Measurements from ENCODE around the gene ANXA10.

The ANXA10 gene

DNA sequence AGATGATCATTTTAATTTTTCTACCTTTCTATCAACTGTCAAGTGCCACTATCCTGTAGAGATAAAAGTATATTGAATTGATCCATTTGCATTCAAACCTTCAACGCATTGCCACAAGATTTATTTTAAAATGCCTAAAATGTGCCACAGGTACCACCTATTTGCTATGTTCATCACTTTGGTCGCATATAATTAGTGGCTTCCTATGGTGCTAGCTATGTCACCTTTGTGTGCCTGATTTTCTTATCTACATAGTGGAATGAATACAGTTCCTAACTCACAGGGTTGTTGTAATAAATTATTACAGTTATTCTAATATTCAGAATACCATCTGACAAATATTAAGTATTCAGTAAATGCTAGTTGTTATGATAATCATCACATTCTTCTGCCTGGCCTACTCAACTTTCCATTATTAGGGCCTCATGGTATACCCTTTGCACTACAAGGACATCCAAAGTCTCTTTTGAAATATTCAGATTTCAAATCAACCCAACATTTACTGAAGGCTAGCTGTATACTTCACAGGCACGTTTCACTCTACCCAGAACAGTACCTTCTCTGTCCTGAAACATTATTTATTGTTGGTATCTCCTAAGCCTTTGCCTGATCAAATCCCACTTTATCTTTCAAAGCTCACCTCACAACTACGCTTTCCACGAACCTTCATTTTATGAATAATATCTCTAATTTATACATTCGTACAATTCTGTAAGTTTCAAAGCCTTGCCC, 62.4 kb downstream of the ANXA10 start:
- TF ChIP-seq, protein P1, sequence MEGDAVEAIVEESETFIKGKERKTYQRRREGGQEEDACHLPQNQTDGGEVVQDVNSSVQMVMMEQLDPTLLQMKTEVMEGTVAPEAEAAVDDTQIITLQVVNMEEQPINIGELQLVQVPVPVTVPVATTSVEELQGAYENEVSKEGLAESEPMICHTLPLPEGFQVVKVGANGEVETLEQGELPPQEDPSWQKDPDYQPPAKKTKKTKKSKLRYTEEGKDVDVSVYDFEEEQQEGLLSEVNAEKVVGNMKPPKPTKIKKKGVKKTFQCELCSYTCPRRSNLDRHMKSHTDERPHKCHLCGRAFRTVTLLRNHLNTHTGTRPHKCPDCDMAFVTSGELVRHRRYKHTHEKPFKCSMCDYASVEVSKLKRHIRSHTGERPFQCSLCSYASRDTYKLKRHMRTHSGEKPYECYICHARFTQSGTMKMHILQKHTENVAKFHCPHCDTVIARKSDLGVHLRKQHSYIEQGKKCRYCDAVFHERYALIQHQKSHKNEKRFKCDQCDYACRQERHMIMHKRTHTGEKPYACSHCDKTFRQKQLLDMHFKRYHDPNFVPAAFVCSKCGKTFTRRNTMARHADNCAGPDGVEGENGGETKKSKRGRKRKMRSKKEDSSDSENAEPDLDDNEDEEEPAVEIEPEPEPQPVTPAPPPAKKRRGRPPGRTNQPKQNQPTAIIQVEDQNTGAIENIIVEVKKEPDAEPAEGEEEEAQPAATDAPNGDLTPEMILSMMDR (IDR thresholded peaks at IDR 0.05; ENCODE audit: low read depth, low read length): no peak
- DNase-seq (ENCODE audit: extremely low read depth, low read depth): no peak

DNA sequence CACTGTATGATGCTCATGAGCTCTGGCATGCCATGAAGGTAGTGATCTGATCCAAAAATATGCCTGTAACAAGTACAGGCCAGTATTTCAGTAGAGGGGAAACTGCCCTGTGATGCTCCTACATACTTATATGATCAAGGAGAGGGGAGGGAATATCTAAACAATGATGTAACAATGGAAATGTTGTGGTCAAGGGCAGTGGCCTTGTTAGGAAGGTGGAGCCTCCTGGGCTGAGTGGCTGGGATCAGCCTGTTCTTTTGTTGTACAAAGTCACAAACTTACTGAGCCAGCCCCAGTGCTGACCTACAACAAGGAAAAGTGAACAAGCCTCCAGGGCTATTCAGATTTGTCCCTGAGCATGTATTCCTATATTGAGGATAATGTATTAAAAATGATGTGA, 70.3 kb downstream of the ANXA10 start:
- no peak for DNase-seq (ENCODE audit: extremely low read depth, low read depth)
- TF ChIP-seq, protein P1 (IDR thresholded peaks at IDR 0.05; ENCODE audit: low read depth, low read length): no peak

DNA sequence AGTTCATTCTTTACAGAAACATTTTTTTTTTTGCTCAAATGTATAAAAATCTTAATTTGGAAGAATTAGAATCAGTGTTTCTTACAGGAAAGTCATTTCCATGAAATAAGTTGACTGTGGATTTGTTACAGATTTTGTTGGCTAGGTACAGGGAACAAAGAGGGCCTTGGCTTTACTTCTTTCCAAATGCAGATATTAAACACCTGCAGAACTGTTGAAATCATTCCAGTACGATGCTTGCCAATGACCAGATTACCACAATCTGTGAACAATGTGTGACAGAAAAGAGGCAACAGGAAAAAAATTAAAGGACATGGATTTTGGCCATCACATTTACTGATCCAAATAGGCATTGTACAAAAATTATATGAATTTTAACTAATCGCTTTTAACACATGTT, 70.8 kb downstream of the ANXA10 start:
- TF ChIP-seq, protein P1 (IDR thresholded peaks at IDR 0.05; ENCODE audit: low read depth, low read length): no peak
- no peak for DNase-seq (ENCODE audit: extremely low read depth, low read depth)

DNA sequence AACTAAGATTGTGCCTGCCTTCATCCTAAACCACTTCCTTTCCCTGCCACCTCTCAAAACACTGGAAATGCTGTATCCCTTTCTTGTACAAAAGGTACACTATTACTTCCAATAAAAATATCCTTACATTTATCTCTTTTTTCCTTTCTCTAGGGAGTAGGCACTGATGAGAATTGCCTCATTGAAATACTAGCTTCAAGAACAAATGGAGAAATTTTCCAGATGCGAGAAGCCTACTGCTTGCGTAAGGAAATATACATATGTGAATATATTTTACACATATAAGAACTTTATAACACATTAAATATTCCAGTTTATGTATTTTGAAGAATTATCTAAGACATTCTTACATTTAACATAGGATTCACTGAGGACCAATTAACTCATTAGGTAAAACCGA, 71.7 kb downstream of the ANXA10 start:
- TF ChIP-seq, protein P1 (IDR thresholded peaks at IDR 0.05; ENCODE audit: low read depth, low read length): no peak
- no peak for DNase-seq (ENCODE audit: extremely low read depth, low read depth)

DNA sequence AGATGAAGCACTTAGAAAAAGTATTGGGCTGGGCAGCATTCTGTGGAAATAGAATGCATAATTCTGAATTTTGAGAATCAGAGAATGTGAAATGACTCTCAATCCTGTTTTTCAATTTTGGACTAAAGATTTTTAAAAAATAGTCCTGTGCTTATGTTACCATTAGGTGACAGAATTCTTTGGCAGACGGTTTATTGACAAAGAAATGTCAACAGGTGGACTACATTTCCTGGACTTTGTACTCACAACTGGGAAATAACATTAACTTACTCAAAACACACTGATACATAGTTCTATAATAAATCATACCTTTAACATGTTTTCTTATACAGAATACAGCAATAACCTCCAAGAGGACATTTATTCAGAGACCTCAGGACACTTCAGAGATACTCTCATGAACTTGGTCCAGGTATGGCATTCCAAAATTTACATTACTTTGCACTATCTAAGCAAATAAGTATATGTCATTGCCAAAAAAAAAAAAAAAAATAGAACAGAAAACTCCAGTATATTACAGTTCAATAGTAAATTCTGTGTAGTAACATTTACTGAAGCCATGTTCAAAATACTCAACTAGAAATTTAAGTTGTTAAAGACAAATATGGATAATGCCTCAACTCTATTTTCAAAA, 72.7 kb downstream of the ANXA10 start:
- DNase-seq (ENCODE audit: extremely low read depth, low read depth): no peak
- TF ChIP-seq, protein P1 (IDR thresholded peaks at IDR 0.05; ENCODE audit: low read depth, low read length): no peak

DNA sequence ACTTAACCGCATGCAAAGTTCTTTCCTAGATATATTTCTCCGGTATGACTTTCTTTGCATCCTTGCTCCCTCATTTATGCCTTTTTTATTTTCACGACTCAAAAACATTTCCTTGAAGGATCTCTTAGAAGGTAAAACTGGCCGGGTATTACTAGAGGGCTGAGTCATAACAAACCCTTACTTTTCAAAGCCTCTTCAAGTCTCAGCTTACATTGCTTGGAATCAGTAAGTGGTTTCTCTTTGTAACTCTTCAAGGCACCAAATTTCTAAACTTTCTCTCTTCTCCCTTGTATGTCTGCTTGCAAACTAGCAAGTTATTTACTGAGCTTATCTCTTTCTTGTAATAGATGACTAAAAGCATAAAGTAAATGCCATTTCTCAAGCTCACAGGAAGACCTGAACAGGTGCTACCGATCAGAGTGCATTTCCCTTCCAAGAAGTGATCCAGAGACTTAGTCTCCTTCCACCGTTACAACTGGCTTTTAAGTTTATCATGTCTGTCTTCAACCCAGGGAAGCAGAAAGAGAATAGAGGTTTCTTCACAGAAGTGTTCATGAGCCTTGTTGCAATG, 75.5 kb downstream of the ANXA10 start:
- TF ChIP-seq, protein P1 (IDR thresholded peaks at IDR 0.05; ENCODE audit: low read depth, low read length): no peak
- no peak for DNase-seq (ENCODE audit: extremely low read depth, low read depth)

DNA sequence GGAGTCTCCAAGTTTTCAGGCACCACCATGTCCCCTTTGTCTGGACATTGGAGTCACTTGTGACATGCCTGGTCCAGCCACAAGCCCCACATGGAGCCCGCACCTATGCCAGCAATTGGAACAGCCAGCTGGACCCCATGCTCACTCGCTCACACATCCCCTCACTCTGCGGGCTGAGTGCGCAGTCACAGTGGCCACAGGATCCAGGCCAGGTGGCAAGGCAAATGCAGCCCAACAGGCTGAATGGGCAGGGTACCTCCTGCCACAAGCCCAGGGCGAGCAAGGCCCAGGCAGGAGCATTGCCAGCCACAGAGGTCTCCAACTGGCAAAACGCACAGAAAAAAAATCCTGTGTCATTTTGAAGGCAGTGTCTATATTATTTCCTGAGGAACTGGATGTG, 82.0 kb downstream of the ANXA10 start:
- TF ChIP-seq, protein P1 (IDR thresholded peaks at IDR 0.05; ENCODE audit: low read depth, low read length): no peak
- no peak for DNase-seq (ENCODE audit: extremely low read depth, low read depth)
